Neuronal stem cell (in vitro differentiated cells): Measurements from ENCODE around the gene PLEKHA6.

Source experiments
- DNase-seq: peaks from one replicate; pipeline ENCODE4 v3.0.0-alpha.2; 2013; ENCODE audit warnings: low spot score
- H2AFZ ChIP-seq: one replicate; pipeline ENCODE4 v1.6.1; 2013; ENCODE audit warnings: mild to moderate bottlenecking, low read length, inconsistent platforms
- H2AK5ac ChIP-seq: 2 replicates; pipeline ENCODE4 v1.6.1; 2013; ENCODE audit warnings: low read depth, mild to moderate bottlenecking, inconsistent platforms, low read length, moderate library complexity, mixed read lengths
- H2BK120ac ChIP-seq: 2 replicates; pipeline ENCODE4 v1.6.1; 2013; ENCODE audit warnings: low read depth, mild to moderate bottlenecking, inconsistent platforms, low read length, moderate library complexity, mixed read lengths
- H2BK12ac ChIP-seq: one replicate; pipeline ENCODE4 v1.6.1; 2013; ENCODE audit warnings: low read length, inconsistent platforms
- H2BK15ac ChIP-seq: 2 replicates; pipeline ENCODE4 v1.6.1; 2013; ENCODE audit warnings: mild to moderate bottlenecking, low read length, inconsistent platforms, mixed read lengths
- H2BK5ac ChIP-seq: one replicate; pipeline ENCODE4 v1.6.1; 2013; ENCODE audit warnings: inconsistent platforms, mild to moderate bottlenecking, low read length, moderate library complexity
- H3K14ac ChIP-seq: one replicate; pipeline ENCODE4 v1.6.1; 2013; ENCODE audit warnings: low read length, inconsistent platforms
- H3K18ac ChIP-seq: 2 replicates; pipeline ENCODE4 v1.6.1; 2013; ENCODE audit warnings: low read length, inconsistent platforms
- H3K23ac ChIP-seq: 2 replicates; pipeline ENCODE4 v1.6.1; 2013; ENCODE audit warnings: low read depth, mild to moderate bottlenecking, mixed read lengths, low read length, inconsistent platforms; ENCODE audit not compliant: poor library complexity
- H3K27ac ChIP-seq: replicated peaks from 3 replicates; pipeline ENCODE4 v1.5.1; 2013; ENCODE audit warnings: low read length, inconsistent platforms
- H3K27me3 ChIP-seq, 3 experiments: 2 replicates each; pipeline ENCODE4 v1.6.1; 2013; ENCODE audit warnings: low read length in 3 of 3, mild to moderate bottlenecking in 2 of 3, inconsistent platforms in 1 of 3, low read depth in 1 of 3, mixed read lengths in 1 of 3, moderate library complexity in 1 of 3; ENCODE audit not compliant: control insufficient read depth in 3 of 3, insufficient read depth in 3 of 3
- H3K36me3 ChIP-seq, 2 donors: replicated peaks in 1 of 2; 2 replicates each; pipeline ENCODE4 v1.6.1; 2013; ENCODE audit warnings: low read length in 2 of 2; ENCODE audit not compliant: control insufficient read depth in 2 of 2, insufficient read depth in 2 of 2
- H3K4ac ChIP-seq: 2 replicates; pipeline ENCODE4 v1.6.1; 2013; ENCODE audit warnings: inconsistent platforms, mild to moderate bottlenecking, low read length, moderate library complexity
- H3K4me1 ChIP-seq, 2 donors: 1 replicate in 1 of 2; 2 replicates in 1 of 2; pipeline ENCODE4 v1.6.1; 2013; ENCODE audit warnings: low read length in 2 of 2, low read depth in 1 of 2; ENCODE audit not compliant: control insufficient read depth in 2 of 2, insufficient read depth in 1 of 2
- H3K4me2 ChIP-seq: one replicate; pipeline ENCODE4 v1.6.1; 2013; ENCODE audit warnings: mild to moderate bottlenecking, low read length, inconsistent platforms; ENCODE audit not compliant: insufficient read depth, poor library complexity, severe bottlenecking
- H3K4me3 ChIP-seq, 2 donors: 2 replicates each; pipeline ENCODE4 v1.5.1; 2013; ENCODE audit warnings: low read length in 2 of 2, mild to moderate bottlenecking in 2 of 2, inconsistent platforms in 1 of 2, moderate library complexity in 1 of 2
- H3K79me1 ChIP-seq: one replicate; pipeline ENCODE4 v1.6.1; 2013; ENCODE audit warnings: low read depth, mild to moderate bottlenecking, inconsistent platforms, low read length, moderate library complexity
- H3K9ac ChIP-seq: one replicate; pipeline ENCODE4 v1.6.1; 2013; ENCODE audit warnings: mild to moderate bottlenecking, low read depth, low read length, inconsistent platforms; ENCODE audit not compliant: poor library complexity
- H3K9me3 ChIP-seq, 2 donors: replicated peaks in 1 of 2; 2 replicates each; pipeline versions ENCODE3 to v1.6.1; 2013; ENCODE audit warnings: low read length in 2 of 2, mild to moderate bottlenecking in 2 of 2, inconsistent platforms in 1 of 2, low read depth in 1 of 2, mixed read lengths in 1 of 2, moderate library complexity in 1 of 2; ENCODE audit not compliant: control insufficient read depth in 2 of 2, insufficient read depth in 1 of 2
- H4K8ac ChIP-seq: one replicate; pipeline ENCODE4 v1.6.1; 2013; ENCODE audit warnings: low read depth, mild to moderate bottlenecking, inconsistent platforms, low read length, moderate library complexity
- H4K91ac ChIP-seq: one replicate; pipeline ENCODE4 v1.6.1; 2013; ENCODE audit warnings: low read length, low read depth, mild to moderate bottlenecking, inconsistent platforms; ENCODE audit not compliant: poor library complexity
- WGBS, 2 donors: extraction: QIAGEN DNeasy Blood & Tissue Kit; methylation state at CpG; one replicate each; pipeline ENCODE4 v1.1.7; 2013; ENCODE audit warnings: missing lambda C conversion rate in 2 of 2, mixed read lengths in 1 of 2; ENCODE audit not compliant: insufficient read length in 2 of 2, insufficient replicate concordance in 1 of 2; ENCODE audit errors: extremely low coverage in 2 of 2; 5-methylcytosine and 5-hydroxymethylcytosine counted together

PLEKHA6 gene

DNA sequence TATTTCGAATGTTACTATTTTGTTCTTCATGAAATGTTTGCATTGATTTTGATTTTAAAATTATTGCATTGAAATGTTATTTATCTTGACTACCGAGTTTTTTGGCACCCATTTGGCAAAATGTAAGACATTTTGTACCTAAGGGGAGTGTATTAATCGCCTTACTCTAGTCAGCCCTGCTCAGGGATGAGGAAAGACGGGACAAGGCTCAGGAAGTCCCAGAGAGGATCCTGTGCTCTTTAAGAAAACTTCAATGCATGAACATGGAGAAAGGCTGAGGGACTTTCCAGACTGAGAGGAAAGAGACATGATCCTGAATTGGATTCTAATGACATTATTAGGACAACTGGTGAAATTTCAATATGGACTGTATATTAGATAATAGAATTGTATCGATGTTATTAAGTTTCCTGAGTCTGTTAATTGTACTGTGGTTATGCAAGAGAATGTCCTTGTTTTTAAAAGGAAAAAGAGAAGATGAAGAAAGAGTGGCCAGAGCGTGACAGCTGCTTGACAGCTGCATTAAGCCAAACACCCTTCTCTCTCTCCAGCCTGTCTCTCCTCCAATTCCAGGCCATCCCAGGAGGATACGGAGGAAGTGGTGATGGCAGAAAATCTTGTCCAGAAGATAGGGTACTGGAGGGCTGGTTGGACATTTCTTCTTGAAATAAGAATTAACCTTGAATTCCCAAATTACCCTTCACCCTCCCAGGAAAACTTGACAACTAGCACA lies 66.0 kb downstream of the PLEKHA6 start:
- H3K4ac ChIP-seq: no peak overlapping the region
- no peak overlapping the region for H4K8ac ChIP-seq
- no peak overlapping the region for H4K91ac ChIP-seq
- H3K4me2 ChIP-seq: no peak overlapping the region
- no peaks in the 10 kb centered on the region for H3K27me3 ChIP-seq
- H3K27ac ChIP-seq: no peak overlapping the region
- no peaks in the 10 kb centered on the region for H3K9me3 ChIP-seq
- no peaks in the 10 kb centered on the region for H3K36me3 ChIP-seq
- WGBS, 2 donors: no CpG with 5 or more reads among the region's 7 CpGs
- peaks cover 9 to 22% of the 10 kb centered on the region in 2 donors for H3K4me1 ChIP-seq
- no peak overlapping the region for H2AFZ ChIP-seq
- H3K79me1 ChIP-seq: no peaks in the 10 kb centered on the region
- H3K9ac ChIP-seq: no peak overlapping the region
- no peak overlapping the region for H3K18ac ChIP-seq
- no peak overlapping the region for H3K23ac ChIP-seq
- DNase-seq: no peak
- no peak overlapping the region for H3K4me3 ChIP-seq
- no peak overlapping the region for H2BK120ac ChIP-seq
- no peak overlapping the region for H2BK5ac ChIP-seq
- H2AK5ac ChIP-seq: no peak overlapping the region
- no peak overlapping the region for H2BK12ac ChIP-seq
- no peak overlapping the region for H2BK15ac ChIP-seq
- no peak overlapping the region for H3K14ac ChIP-seq

DNA sequence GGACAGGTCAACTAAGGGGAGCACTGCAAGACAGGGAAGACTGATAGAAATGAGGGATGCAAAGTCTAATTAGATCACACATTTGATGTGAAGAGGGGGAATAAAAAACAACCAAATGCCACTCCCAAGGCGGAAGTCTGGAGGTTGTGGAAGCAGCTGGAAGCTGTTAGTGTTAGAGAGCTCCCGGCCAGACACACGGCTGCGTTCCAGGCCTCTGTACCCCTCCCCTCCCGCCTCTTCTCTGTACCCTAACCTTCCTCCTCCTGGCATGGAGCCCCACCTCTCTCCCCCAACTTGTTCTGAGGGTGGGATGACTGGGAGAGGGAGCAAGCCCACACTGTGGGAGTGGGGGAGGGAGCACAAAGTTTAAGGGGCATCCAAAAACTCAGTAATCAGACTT lies 67.0 kb downstream of the PLEKHA6 start:
- WGBS, 2 donors: no CpG with 5 or more reads among the region's 5 CpGs
- no peak for DNase-seq
- no peak overlapping the region for H2BK120ac ChIP-seq
- H3K18ac ChIP-seq: no peak overlapping the region
- H4K91ac ChIP-seq: no peak overlapping the region
- no peak overlapping the region for H4K8ac ChIP-seq
- H3K27ac ChIP-seq: no peak overlapping the region
- no peak overlapping the region for H3K4me3 ChIP-seq
- H3K14ac ChIP-seq: peak overlapping the region; percentile 90
- no peak overlapping the region for H3K23ac ChIP-seq
- peak overlapping the region; percentile 87 for H2AK5ac ChIP-seq
- H2BK5ac ChIP-seq: no peak overlapping the region
- no peak overlapping the region for H2AFZ ChIP-seq
- H2BK15ac ChIP-seq: no peak overlapping the region
- H3K36me3 ChIP-seq: no peaks in the 10 kb centered on the region
- no peaks in the 10 kb centered on the region for H3K27me3 ChIP-seq
- H3K4me2 ChIP-seq: no peak overlapping the region
- H3K4me1 ChIP-seq: peaks cover 13 to 28% of the 10 kb centered on the region in 2 donors
- no peaks in the 10 kb centered on the region for H3K9me3 ChIP-seq
- H3K9ac ChIP-seq: no peak overlapping the region
- H3K79me1 ChIP-seq: no peaks in the 10 kb centered on the region
- no peak overlapping the region for H2BK12ac ChIP-seq
- no peak overlapping the region for H3K4ac ChIP-seq

DNA sequence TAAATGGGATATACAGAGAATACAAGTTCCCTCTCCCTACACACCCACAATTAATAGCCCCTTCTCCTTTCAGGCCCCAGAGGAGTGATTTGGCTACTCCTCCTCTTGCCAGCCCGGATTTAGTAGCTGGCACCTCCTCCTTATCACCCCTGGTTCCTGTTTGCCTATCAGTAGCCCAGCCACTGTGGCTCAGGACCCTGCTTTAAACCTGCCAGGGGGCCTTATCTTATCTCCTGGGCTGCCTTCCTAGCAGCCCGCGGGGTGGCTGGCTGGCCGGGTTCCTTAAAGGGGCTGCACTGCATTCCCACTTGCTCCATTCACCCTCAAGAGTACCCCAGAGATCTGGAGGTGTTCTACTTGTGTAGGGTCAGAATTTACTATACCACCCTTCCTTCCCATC lies 70.4 kb downstream of the PLEKHA6 start:
- no peak overlapping the region for H3K14ac ChIP-seq
- no peak overlapping the region for H2AFZ ChIP-seq
- peaks cover 0 to 2% (median 0%) of the 10 kb centered on the region in 3 experiments for H3K27me3 ChIP-seq
- H3K36me3 ChIP-seq: no peaks in the 10 kb centered on the region
- no peak overlapping the region for H2BK15ac ChIP-seq
- no peak overlapping the region for H4K91ac ChIP-seq
- no peaks in the 10 kb centered on the region for H3K9me3 ChIP-seq
- peak overlapping the region; percentile 62 for H3K18ac ChIP-seq
- H3K4me3 ChIP-seq: no peak overlapping the region
- DNase-seq: no peak
- H2BK12ac ChIP-seq: no peak overlapping the region
- no peak overlapping the region for H4K8ac ChIP-seq
- no peaks in the 10 kb centered on the region for H3K79me1 ChIP-seq
- peaks cover 13 to 14% of the 10 kb centered on the region in 2 donors for H3K4me1 ChIP-seq
- no CpG with 5 or more reads among the region's 4 CpGs for WGBS, 2 donors
- H3K27ac ChIP-seq: no peak overlapping the region
- H3K9ac ChIP-seq: no peak overlapping the region
- H2AK5ac ChIP-seq: no peak overlapping the region
- no peak overlapping the region for H3K23ac ChIP-seq
- H3K4ac ChIP-seq: no peak overlapping the region
- no peak overlapping the region for H2BK5ac ChIP-seq
- no peak overlapping the region for H3K4me2 ChIP-seq
- no peak overlapping the region for H2BK120ac ChIP-seq

- no peak overlapping the region for H3K4ac ChIP-seq
Measured at GRCh38 chr1:204288021-204288588, 71.6 kb downstream of the PLEKHA6 start.

More at GRCh38 chr1:204288021-204288588, 71.6 kb downstream of the PLEKHA6 start:
- H4K8ac ChIP-seq: no peak overlapping the region
- H2AFZ ChIP-seq: peak overlapping the region; percentile 72
- no peak overlapping the region for H3K23ac ChIP-seq
- no CpG with 5 or more reads among the region's 8 CpGs for WGBS, 2 donors
- no peak overlapping the region for H3K9ac ChIP-seq
- H2BK12ac ChIP-seq: no peak overlapping the region
- H3K4me2 ChIP-seq: no peak overlapping the region
- H3K4me3 ChIP-seq: no peak overlapping the region
- no peaks in the 10 kb centered on the region for H3K9me3 ChIP-seq
- H3K36me3 ChIP-seq: no peaks in the 10 kb centered on the region
- no peak overlapping the region for H4K91ac ChIP-seq
- no peak overlapping the region for H2BK15ac ChIP-seq
- peaks cover 0 to 2% (median 0%) of the 10 kb centered on the region in 3 experiments for H3K27me3 ChIP-seq
- no peak overlapping the region for H2BK120ac ChIP-seq
- peak overlapping the region; percentile 12 for H3K18ac ChIP-seq
- no peak overlapping the region for H3K27ac ChIP-seq
- peaks cover 16 to 17% of the 10 kb centered on the region in 2 donors for H3K4me1 ChIP-seq
- no peak for DNase-seq
- H3K14ac ChIP-seq: no peak overlapping the region
- peak overlapping the region; percentile 17 for H2AK5ac ChIP-seq
- no peaks in the 10 kb centered on the region for H3K79me1 ChIP-seq
- H2BK5ac ChIP-seq: peak overlapping the region; percentile 61
